ENCODE measurements around the gene TRIM47. TPM values are rescaled to one million over a fixed set of nuclear protein-coding genes. Genes with fewer than 3 reads are reported as not detected.

TRIM47 gene
- total RNA-seq, 1 experiment from 2014 or later: 125 TPM

GRCh38 chr17:75881678-75882454 is 3.5 kb upstream of the TRIM47 start:
- H3K27me3 ChIP-seq (ENCODE audit: control insufficient read depth, insufficient read depth, low read length): no peaks in the 10 kb centered on the region
- H3K4me1 ChIP-seq (ENCODE audit: control insufficient read depth, insufficient read depth, low read length): peaks cover under 1% of the 10 kb centered on the region; the same call in 1 of the 2 replicates
- BruUV-seq (replicated peaks): no TSS peak
- ChIA-PET CTCF (interaction anchor here (0.7 kb wide), 1 partner anchor 99 kb away, joined by 3 read pairs; no protein-coding TSS in a partner anchor), POLR2A (interaction anchor here (0.6 kb wide), 1 partner anchor 9 kb away, joined by 11 read pairs; no protein-coding TSS in a partner anchor)
- no peaks in the 10 kb centered on the region; the same call in 1 of the 2 replicates for H3K36me3 ChIP-seq (ENCODE audit: control insufficient read depth, insufficient read depth, low read length)
- in situ Hi-C loops (cut with HindIII; ENCODE audit: low pct_unique_long_range_greater_than_20kb, low sequenced_read_pairs) (no loop called here), intact Hi-C loops (cut with micrococcal nuclease; ENCODE audit: unreplicated experiment) (no loop called here)
- H3K4me3 ChIP-seq (ENCODE audit: low read depth in 2 of 2, low read length in 2 of 2): no peak overlapping the region
- ATAC-seq (no peak), DNase-seq (ENCODE audit: low read depth, low spot score) (no peak)
- H3K9me3 ChIP-seq (ENCODE audit: control insufficient read depth, insufficient read depth, low read depth, low read length): no peaks in the 10 kb centered on the region
- H3K27ac ChIP-seq (ENCODE audit: low read length): no peak overlapping the region
- TF ChIP-seq SIN3A (IDR thresholded peaks at IDR 0.05; ENCODE audit: borderline replicate concordance, insufficient read depth, low read depth, low read length) (no peak), REST (IDR thresholded peaks at IDR 0.05; ENCODE audit: insufficient read depth in 1 of 2, low read depth in 2 of 2, low read length in 1 of 2) (no peak), POLR2AphosphoS5 (IDR thresholded peaks at IDR 0.05; ENCODE audit: low read depth, low read length) (no peak), TCF7L2 (IDR thresholded peaks at IDR 0.05; ENCODE audit: low read depth, low read length) (no peak), CTCF (IDR thresholded peaks at IDR 0.05) (no peak)

- in situ Hi-C loops (cut with HindIII; ENCODE audit: low pct_unique_long_range_greater_than_20kb, low sequenced_read_pairs) (no loop called here), intact Hi-C loops (cut with micrococcal nuclease; ENCODE audit: unreplicated experiment) (no loop called here)
- no peak for ATAC-seq
- Histone ChIP-seq H3K4me1 (ENCODE audit: control insufficient read depth, insufficient read depth, low read length) (peaks cover 16% of the 10 kb centered on the region), H3K9me3 (ENCODE audit: control insufficient read depth, insufficient read depth, low read depth, low read length) (no peaks in the 10 kb centered on the region), H3K4me3 (ENCODE audit: low read depth in 2 of 2, low read length in 2 of 2) (no peak overlapping the region), H3K27me3 (ENCODE audit: control insufficient read depth, insufficient read depth, low read length) (no peaks in the 10 kb centered on the region), H3K27ac (ENCODE audit: low read length) (no peak overlapping the region), H3K36me3 (ENCODE audit: control insufficient read depth, insufficient read depth, low read length) (no peaks in the 10 kb centered on the region; the same call in 1 of the 2 replicates)
- CTCF ChIA-PET: no interaction called here
- POLR2A ChIA-PET: no interaction called here
- TF ChIP-seq TCF7L2 (IDR thresholded peaks at IDR 0.05; ENCODE audit: low read depth, low read length): no peak
- no peak for TF ChIP-seq POLR2AphosphoS5 (IDR thresholded peaks at IDR 0.05; ENCODE audit: low read depth, low read length)
- no peak for TF ChIP-seq SIN3A (IDR thresholded peaks at IDR 0.05; ENCODE audit: borderline replicate concordance, insufficient read depth, low read depth, low read length)
- no peak for TF ChIP-seq CTCF (IDR thresholded peaks at IDR 0.05)
- TF ChIP-seq REST (IDR thresholded peaks at IDR 0.05; ENCODE audit: insufficient read depth in 1 of 2, low read depth in 2 of 2, low read length in 1 of 2): no peak
- DNase-seq (ENCODE audit: low read depth, low spot score): no peak
- BruUV-seq (replicated peaks): no TSS peak
Observed at GRCh38 chr17:75880266-75880665, 1.9 kb upstream of the TRIM47 start.
